Adrenal gland (tissue), 12 donors: ENCODE data around the gene TNFRSF6B. TPM values are rescaled to one million over a fixed set of nuclear protein-coding genes. Genes with fewer than 3 reads are reported as not detected.

Source experiments
- DNase-seq, 7 donors: peaks; one replicate each; pipeline ENCODE4 v3.0.0-alpha.2; 2019 to 2020
- H3K27ac ChIP-seq, 5 donors: fragments of 200-600 bp; sonication (generic) in 4 of 5; 1 replicate in 3 of 5; 2 replicates in 2 of 5; pipeline versions ENCODE4 v1.5.1 to v1.8.0; 2016 to 2020; ENCODE audit warnings: mild to moderate bottlenecking in 1 of 5
- H3K27me3 ChIP-seq: fragments of 200-600 bp; 2 replicates; pipeline ENCODE4 v1.8.0; 2021
- H3K36me3 ChIP-seq, 2 donors: fragments of 200-600 bp; replicated peaks in 1 of 2; 1 replicate in 1 of 2; 2 replicates in 1 of 2; pipeline versions ENCODE4 v1.5.1 to v1.8.0; 2018 to 2022
- H3K4me1 ChIP-seq, 2 donors: fragments of 200-600 bp; replicated peaks in 1 of 2; 1 replicate in 1 of 2; 2 replicates in 1 of 2; pipeline versions ENCODE4 v1.5.1 to v1.8.0; 2018 to 2021
- H3K4me3 ChIP-seq, 4 donors: fragments of 200-600 bp; sonication (generic) in 3 of 4; one replicate each; pipeline ENCODE4 v1.5.1; 2016 to 2018
- H3K9me3 ChIP-seq, 3 donors: fragments of 200-600 bp; sonication (generic) in 1 of 3; replicated peaks in 1 of 3; 1 replicate in 2 of 3; 2 replicates in 1 of 3; pipeline versions ENCODE4 v1.5.1 to v1.8.0; 2016 to 2021
- CTCF ChIP-seq, 6 experiments: fragments of 450-650 bp in 4 of 6; fragments of 200-600 bp in 2 of 6; sonication (generic) in 1 of 6; IDR thresholded peaks; 1 replicate in 5 of 6; 2 replicates in 1 of 6; pipeline versions ENCODE4 v1.5.1 to v1.8.0; 2016 to 2021; ENCODE audit warnings: antibody characterized with exemption in 6 of 6, mild to moderate bottlenecking in 2 of 6, moderate library complexity in 1 of 6
- POLR2A ChIP-seq, 2 donors: fragments of 450-650 bp; IDR thresholded peaks; one replicate each; pipeline ENCODE4 v1.6.1; 2017; ENCODE audit warnings: antibody characterized with exemption in 2 of 2, mild to moderate bottlenecking in 2 of 2, moderate library complexity in 1 of 2
- WGBS, 4 donors: extraction: QIAGEN DNeasy Blood & Tissue Kit in 2 of 4; methylation state at CpG; one replicate each; pipeline versions ENCODE4 v1.1.5 to v1.1.7; 2013 to 2017; 5-methylcytosine and 5-hydroxymethylcytosine counted together
- intact Hi-C, 2 donors: fragments of 100-400 bp; cut with DNase I; formaldehyde crosslinking; loops; one replicate each; pipeline versions ENCODE4 v1.14.1 to v1.15.0; 2022 to 2023
- polyA plus RNA-seq, 3 donors: library from polyadenylated mRNA; stranded (reverse); fragments of 200-250 nt in 2 of 3; fragments of 350-450 nt in 1 of 3; fragmentation: Illumina TruSeq in 1 of 3; extraction: RNeasy Lipid Tissue Mini Kit (QIAGEN cat#74804) in 1 of 3; gene quantifications; one replicate each; pipeline ENCODE4 v1.2.3, GENCODE V29; 2013 to 2014
- total RNA-seq, 9 donors: library from RNA; depleted of rRNA in 4 of 9; stranded (reverse); fragments of >200 nt in 4 of 9; fragments of 120-200 nt in 1 of 9; fragmentation: NEBNext Ultra II Directional in 1 of 9; extraction: Animal tissue kit (Norgen Biotek cat#: 25700) in 1 of 9; gene quantifications; one replicate each; pipeline versions ENCODE4 v1.1.0 to v1.2.4, GENCODE V29; 2013 to 2023
- donor health status: healthy with polysubstance abuse.
- donor health status: Bipolar disorder and iron deficiency.
- donor health status: DM: yes; HTN: yes; CAD: no.
- donor health status: DM: no; HTN: no; CAD: no.
- donor health status: DM: no; HTN: no; CAD: no.
- donor health status: DM: yes; HTN: yes; CAD: no.

TNFRSF6B gene
- total and polyA plus RNA-seq, 12 donors, result 0.78 to 43.3 (median 3.2) TPM; not detected in 3

GRCh38 chr20:63693733-63694583 lies 2.5 kb upstream of the TNFRSF6B start:
- peak in 3 of 7 donors; percentile 9 to 27 (median 17) for DNase-seq
- intact Hi-C loops, result no loop called here
- 93 to 98% (median 94%) methylated on average over 13 to 21 of the region's 21 CpGs for WGBS, 4 donors
- Histone ChIP-seq H3K27me3 (no peaks in the 10 kb centered on the region), H3K9me3 (no peaks in the 10 kb centered on the region), H3K4me1 (peaks cover 19 to 30% of the 10 kb centered on the region in 2 donors), H3K36me3 (peaks cover 0 to 8% of the 10 kb centered on the region in 2 donors), H3K4me3 (no peak overlapping the region), H3K27ac (no peak overlapping the region)
- no peak for TF ChIP-seq CTCF (IDR thresholded peaks at IDR 0.05)
- no peak for TF ChIP-seq POLR2A (IDR thresholded peaks at IDR 0.05)

GRCh38 chr20:63694584-63695423 lies 1.6 kb upstream of the TNFRSF6B start:
- H3K27ac ChIP-seq, result no peak overlapping the region
- H3K4me1 ChIP-seq, result peaks cover 27 to 38% of the 10 kb centered on the region in 2 donors
- intact Hi-C loops, result no loop called here
- no peaks in the 10 kb centered on the region for H3K27me3 ChIP-seq
- H3K4me3 ChIP-seq, result no peak overlapping the region
- no peaks in the 10 kb centered on the region for H3K9me3 ChIP-seq
- WGBS, 4 donors, result 85 to 94% (median 92%) methylated on average over 6 to 37 of the region's 37 CpGs
- peaks cover 0 to 8% of the 10 kb centered on the region in 2 donors for H3K36me3 ChIP-seq
- no peak for TF ChIP-seq CTCF (IDR thresholded peaks at IDR 0.05)
- TF ChIP-seq POLR2A (IDR thresholded peaks at IDR 0.05), result no peak
- DNase-seq, result peak in 3 of 7 donors; percentile 11 to 19 (median 17)

GRCh38 chr20:63695424-63696305 lies 787 bp upstream of the TNFRSF6B start:
- H3K4me1 ChIP-seq, result peaks cover 27 to 38% of the 10 kb centered on the region in 2 donors
- 83 to 86% (median 84%) methylated on average over 7 to 25 of the region's 25 CpGs for WGBS, 4 donors
- H3K9me3 ChIP-seq, result no peaks in the 10 kb centered on the region
- TF ChIP-seq POLR2A (IDR thresholded peaks at IDR 0.05) (no peak), CTCF (IDR thresholded peaks at IDR 0.05) (no peak)
- no peaks in the 10 kb centered on the region for H3K27me3 ChIP-seq
- H3K36me3 ChIP-seq, result peaks cover 0 to 8% of the 10 kb centered on the region in 2 donors
- intact Hi-C loops, result no loop called here
- H3K4me3 ChIP-seq, result no peak overlapping the region
- H3K27ac ChIP-seq, result peak overlapping the region in 1 of 5 donors; percentile 35
- peak in 4 of 7 donors; percentile 14 to 29 (median 19) for DNase-seq
